Subcutaneous adipose tissue (tissue), 4 donors: ENCODE results near the gene CDH4. TPM values are rescaled to one million over a fixed set of nuclear protein-coding genes. Genes with fewer than 3 reads are reported as not detected.

Experiments used
- CTCF ChIP-seq: fragments of 450-650 bp; IDR thresholded peaks from one replicate; pipeline ENCODE4 v1.5.1; 2016; ENCODE audit warnings: low read depth, mild to moderate bottlenecking, control low read depth, antibody characterized with exemption, moderate library complexity
- total RNA-seq, 4 donors: library from RNA; depleted of rRNA; stranded (reverse); fragments of >200 nt; gene quantifications; one replicate each; pipeline ENCODE4 v1.1.0, GENCODE V29; 2016

The CDH4 gene
- total RNA-seq, 4 donors from 2014 or later: not detected

GRCh38 chr20:61840779-61841455, 588.9 kb downstream of the CDH4 start:
- TF ChIP-seq CTCF: no peak

GRCh38 chr20:61841551-61841950, 589.5 kb downstream of the CDH4 start:
- no peak for TF ChIP-seq CTCF

GRCh38 chr20:61841966-61842365, 589.9 kb downstream of the CDH4 start:
- no peak for TF ChIP-seq CTCF

GRCh38 chr20:61844621-61845020, 592.6 kb downstream of the CDH4 start:
- no peak for TF ChIP-seq CTCF

- no peak for TF ChIP-seq CTCF
These were observed 593.2 kb downstream of the CDH4 start for GRCh38 chr20:61845233-61845671.

GRCh38 chr20:61846074-61846473, 594.0 kb downstream of the CDH4 start:
- TF ChIP-seq CTCF: no peak

- TF ChIP-seq CTCF: no peak
These were observed 594.8 kb downstream of the CDH4 start for GRCh38 chr20:61846741-61847419.
